Measurements from ENCODE around the gene DPYSL4. TPM values are rescaled to one million over a fixed set of nuclear protein-coding genes. Genes with fewer than 3 reads are reported as not detected.

The DPYSL4 gene
- polyA plus RNA-seq, 1 donor = 16.3 TPM

DNA sequence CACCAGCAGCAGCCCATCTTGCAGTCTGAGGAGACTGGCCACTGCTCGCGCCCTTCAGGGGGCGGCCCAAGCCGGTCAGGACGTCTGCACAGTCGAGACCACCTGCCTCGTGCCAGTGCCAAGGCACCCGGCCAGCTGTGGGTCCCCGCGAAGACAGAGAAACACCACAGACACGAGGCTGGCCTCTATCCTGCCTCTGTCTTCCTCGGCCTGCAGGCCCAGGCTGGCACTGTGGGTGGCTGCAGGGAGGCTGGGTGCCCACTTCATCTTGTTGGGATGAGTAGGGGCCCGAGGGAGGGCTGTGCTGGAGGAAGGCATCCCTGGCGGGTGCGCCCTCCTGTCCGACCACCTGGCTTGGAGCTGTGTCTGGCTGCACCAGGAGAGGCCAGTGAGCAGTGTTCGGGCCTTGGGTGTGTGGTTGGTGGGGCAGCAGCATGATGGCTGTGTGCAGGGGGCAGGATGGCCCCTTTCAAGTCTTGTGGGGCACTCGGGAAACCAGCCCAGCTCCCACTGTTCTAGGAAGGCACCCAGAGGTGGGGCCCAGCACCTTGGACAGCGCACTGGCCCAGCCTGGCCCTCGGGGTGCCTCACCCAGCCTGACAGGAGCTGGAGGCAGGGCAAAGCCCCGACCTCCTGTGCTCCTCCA is 7.3 kb downstream of the DPYSL4 start:
- no peak for DNase-seq

DNA sequence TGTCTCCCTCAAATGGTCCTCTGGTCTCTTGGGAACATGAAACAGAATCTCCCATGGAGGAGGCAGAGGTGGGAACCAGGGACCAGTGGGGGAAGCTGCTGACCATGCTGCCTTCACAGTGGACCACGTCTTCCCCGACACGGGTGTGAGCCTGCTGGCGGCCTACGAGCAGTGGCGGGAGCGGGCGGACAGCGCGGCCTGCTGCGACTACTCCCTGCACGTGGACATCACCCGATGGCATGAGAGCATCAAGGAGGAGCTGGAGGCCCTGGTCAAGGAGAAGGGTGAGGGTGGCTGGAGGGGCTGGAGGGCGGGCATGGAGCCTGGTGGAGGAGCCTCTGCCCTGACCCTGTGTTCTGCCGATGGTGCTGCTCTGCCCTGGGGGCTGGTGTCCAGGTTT is 8.0 kb downstream of the DPYSL4 start:
- DNase-seq = no peak

GRCh38 chr10:132195366-132196075 is 8.8 kb downstream of the DPYSL4 start:
- DNase-seq = no peak

DNA sequence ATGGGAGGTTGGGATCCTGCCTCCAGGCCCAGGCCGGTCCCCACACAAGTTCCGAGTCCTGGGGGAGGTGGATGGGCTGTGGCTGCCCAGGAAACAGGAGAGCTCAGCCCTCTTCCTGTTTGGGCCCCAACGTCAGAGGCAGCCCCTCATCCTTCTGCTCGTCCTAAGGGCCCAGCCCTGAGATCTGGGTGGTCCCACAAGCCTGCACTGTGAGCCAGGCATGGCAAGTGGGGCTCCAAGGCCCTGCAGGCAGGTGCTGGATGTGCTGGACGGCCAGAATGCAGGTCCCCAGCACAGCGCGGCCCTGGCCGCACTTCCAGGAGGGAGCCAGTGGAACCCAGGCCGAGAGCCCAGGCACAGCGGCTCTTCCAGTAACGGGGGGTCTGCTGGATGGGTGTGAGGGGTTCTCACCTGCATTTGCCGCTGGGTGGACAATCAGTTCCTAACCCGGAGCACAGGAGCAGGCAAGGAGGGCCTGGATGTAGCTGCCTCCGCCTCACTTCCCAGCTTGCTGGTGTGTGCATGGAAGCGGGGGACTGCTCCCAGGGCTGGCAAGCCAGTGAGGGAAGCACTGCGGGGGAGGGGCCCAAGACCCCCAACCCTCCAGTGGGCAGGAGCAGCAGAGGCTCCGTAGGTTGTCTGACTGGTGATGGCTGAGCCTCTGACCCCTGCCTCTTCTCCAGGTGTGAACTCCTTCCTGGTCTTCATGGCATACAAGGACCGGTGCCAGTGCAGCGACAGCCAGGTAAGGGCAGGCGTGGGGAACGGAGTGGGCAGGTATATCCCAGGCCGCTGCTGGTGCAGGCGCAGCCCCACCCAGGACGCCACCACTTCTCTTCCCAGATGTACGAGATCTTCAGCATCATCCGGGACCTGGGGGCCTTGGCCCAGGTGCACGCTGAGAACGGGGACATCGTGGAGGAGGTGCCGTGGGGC is 9.7 kb downstream of the DPYSL4 start:
- DNase-seq = no peak

DNA sequence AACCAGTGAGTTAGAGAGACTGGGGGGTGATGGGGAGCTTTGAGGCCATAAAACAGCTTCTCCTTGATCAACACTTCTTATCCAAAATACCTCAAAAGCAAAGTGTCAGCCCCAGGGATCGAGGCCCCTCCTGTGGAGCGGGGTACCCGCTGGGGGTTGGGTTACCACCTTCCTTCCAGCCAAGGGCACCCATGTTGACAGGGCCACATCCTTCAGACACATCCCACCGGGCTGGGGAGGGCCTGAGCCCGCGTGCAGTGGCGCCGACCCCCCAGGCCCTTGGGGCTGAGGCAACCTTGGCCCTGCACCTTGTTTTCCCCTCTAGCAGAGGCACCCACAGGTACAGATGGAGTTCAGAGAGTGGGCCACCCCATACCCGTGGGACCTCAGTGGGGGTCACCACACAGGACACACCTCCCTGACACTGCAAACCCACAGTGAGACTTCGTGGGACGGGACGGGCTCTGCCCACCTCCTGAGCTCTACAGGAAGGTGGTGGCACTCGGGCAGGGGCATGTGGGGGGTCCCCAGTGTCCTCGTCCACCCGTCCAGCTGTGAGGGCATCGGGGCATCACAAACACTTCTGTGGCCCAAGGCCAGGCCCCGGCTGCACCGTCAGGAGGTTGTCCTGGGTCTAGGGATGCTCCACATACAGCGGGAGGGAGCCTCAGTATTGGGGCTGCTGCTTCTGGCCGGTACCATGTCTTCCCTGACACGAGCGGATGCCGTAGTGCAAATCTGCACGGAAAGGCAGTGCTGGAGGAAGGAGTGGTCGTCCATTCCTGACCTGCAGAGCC is 10.7 kb downstream of the DPYSL4 start:
- DNase-seq = no peak

DNA sequence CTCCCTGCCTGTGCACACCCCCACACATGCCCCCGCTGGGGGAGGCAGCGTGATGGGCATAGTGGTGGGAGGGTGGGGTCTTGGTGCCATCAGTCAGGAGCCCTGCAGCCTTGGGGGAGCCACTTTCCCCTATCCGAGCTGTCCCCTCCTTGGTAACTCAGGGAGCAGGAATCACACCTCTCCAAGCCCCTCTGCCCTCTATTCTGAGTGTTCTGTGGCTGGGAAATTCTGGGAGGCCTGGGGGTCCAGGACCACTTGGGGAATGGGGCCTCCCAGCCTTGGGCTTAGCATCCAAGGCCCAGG is 11.3 kb downstream of the DPYSL4 start:
- no peak for DNase-seq

DNA sequence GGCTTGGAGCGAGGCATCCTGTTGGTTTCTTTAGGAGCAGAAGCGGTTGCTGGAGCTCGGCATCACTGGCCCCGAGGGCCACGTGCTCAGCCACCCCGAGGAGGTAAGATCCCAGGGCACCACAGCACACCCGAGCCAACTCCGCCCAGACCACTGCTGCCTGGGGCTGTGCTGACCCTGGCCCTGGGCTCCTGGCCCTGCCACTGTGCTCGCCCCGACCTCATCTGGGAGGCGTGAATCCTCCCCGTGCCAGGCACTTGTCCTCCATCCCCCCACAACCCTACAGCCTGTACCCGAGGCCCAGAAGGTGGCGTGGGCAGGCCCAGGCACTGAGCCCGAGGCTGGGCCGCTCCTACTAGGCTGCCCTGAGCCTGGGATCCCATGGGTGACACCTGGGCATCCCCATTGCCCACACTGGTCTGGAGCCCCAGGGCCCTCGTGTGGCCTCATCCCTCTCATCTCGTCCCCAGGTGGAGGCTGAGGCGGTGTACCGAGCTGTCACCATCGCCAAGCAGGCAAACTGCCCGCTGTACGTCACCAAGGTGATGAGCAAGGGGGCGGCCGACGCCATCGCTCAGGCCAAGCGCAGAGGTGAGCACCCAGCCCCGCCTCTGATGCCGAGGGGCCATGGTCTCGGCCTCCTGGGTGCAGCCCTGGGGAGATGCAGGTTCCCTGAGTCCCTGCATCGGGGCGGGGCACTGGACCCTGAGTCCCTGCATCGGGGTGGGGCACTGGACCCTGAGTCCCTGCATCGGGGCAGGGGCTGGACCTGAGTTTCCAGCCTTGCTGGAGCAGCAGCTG is 11.8 kb downstream of the DPYSL4 start:
- DNase-seq = no peak

DNA sequence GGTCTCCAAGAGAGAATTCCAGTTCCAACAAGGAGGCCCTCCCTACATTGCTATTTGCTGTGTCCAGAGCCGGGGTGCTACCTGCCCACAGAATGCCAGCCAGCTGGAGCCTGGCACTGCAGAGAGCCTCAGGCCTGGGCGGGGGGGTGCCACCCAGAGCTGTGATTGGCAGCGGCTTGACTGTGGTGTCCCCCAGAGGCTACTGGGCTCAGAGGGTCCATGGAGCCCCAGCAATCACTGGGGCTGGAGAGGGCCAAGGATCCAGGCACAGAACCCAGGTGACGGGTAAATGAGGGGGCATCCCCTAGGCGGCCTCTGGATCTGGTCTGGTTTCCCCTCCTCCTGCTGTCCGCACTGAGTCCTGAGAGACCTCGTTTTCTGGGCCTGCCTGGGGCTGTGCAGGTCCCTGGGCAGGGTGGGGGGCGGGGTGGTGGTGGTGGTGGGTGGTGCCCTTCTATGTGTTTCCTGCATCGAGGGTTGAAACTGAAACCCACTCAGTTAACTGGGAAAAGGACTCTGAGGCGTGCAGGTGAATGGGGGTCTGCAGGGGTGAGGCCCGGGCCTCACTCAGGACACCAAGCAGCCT is 12.6 kb downstream of the DPYSL4 start:
- no peak for DNase-seq

DNA sequence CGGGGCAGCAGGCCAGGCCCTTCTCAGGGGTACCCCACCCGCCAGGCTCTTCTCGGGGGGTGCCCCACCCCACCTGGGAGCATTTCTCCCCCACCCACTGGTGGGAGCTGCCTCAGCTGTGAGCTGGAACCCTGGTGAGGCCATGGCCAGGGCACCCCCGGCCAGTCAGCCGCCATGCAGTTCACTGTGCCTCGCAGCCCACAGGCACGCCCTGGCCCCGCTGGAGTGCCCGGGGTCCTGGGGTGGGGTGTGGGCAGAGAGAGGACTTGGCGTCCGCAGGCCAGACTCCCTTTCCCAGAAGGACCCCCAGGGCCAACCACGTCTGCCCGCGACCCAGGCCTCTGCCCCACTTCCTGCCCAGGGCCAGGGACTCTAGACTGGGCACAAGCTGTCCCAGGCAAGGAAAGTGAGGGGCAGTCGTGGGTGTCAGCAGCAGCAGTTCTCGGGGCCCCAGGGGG is 13.1 kb downstream of the DPYSL4 start:
- DNase-seq = no peak

DNA sequence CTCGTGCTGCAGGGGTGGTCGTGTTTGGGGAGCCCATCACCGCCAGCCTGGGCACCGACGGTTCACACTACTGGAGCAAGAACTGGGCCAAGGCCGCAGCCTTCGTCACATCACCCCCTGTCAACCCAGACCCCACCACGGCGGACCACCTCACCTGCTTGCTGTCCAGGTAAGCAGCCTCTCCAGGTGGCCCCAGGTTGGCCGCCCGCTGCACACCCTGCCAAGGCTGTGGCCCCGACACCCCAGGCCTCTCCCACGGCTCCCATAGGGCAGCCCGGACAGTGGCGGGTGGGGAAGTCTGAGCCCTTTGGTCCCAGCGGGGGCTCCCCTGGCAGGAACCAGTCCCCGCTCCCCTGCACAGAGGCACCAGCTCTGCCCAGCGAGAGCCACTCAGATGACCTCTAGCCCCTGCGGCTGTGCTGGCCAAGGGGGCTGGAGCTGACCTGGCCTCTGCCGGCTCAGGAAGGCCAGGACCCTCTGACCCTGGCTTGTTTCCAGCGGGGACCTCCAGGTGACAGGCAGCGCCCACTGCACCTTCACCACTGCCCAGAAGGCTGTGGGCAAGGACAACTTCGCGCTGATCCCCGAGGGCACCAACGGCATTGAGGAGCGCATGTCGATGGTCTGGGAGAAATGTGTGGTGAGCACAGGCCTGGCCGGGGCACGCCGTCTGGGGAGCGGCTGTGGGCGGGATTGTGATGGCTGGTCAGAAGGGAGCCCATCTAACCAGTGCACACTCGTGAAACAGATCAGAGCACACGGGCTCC is 13.8 kb downstream of the DPYSL4 start:
- DNase-seq = no peak

DNA sequence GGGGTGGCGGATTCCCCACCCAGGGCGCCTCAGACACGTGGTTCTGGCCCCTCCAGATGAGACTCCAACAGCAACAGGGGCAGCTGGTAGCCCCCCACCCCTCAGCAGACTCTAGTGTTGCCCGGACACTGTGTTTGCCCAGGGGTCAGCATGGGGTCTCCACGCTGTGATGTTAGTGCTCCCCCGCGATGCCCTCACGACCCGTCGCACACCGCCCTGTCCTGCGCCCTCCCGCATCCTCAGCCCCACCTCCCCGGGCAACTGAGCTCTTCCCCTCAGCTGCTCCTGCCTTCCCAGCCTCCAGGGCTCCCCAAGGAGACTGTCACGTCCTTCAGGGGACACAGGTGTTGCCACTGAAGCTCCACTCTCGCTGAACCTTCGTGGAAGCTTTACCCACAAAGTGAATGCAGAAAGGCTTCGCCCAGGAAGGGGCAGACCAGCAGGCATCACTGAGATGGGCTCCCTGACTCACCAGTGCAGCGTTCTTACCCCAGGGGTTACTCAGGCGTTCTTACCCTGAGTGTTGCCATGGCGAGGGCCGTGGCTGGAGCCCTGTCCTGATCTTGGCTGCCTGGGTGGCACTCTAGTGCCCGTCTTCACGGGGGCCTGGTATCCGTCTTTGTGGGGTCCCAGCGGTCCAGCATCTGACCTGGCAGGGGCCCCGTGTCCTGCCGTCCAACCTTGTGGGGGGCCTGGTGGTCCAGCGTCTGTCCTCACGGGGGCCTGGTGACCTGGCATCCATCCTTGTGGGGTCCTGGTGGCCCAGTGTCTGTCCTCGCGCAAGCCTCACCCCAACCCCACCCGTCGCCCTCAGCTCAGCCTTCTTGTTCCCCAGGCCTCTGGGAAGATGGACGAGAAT is 14.6 kb downstream of the DPYSL4 start:
- DNase-seq = no peak

DNA sequence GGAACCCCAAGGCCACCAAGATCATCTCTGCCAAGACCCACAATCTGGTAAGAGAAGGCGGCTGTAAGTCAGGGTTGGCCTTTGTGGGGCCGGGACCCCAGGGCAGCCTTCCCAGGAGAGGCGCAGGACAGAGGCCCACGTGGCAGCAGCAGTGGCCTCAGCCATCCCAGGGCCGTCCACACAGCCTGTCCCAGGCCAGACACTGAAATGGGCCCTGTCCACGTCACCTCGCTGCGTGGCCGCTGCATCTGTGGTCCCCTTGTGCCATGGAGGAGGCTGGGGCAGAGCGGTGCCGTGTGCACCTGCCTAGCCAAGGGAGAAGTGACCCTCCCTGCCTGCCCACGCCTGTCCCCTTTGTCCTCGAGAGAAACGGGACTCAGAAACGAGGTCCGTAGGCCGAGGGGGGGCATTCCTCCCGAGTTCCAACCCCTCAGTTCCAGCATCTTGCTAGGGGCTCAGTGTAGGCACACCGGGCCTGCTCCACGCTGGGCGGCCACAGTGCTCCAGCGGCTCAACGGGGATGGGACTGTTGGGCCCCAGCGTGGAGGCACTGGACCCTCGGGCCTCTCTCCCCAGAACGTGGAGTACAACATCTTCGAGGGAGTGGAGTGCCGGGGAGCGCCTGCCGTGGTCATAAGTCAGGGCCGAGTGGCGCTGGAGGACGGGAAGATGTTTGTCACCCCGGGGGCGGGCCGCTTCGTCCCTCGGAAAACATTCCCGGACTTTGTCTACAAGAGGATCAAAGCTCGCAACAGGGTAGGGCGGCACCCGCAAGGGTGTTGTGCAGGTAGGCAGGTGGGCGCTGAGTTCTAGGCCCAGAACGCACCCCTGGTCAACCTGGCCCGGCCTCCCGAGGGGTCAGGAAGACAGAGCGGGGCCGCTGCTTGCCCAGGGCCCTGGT is 15.6 kb downstream of the DPYSL4 start:
- no peak for DNase-seq

DNA sequence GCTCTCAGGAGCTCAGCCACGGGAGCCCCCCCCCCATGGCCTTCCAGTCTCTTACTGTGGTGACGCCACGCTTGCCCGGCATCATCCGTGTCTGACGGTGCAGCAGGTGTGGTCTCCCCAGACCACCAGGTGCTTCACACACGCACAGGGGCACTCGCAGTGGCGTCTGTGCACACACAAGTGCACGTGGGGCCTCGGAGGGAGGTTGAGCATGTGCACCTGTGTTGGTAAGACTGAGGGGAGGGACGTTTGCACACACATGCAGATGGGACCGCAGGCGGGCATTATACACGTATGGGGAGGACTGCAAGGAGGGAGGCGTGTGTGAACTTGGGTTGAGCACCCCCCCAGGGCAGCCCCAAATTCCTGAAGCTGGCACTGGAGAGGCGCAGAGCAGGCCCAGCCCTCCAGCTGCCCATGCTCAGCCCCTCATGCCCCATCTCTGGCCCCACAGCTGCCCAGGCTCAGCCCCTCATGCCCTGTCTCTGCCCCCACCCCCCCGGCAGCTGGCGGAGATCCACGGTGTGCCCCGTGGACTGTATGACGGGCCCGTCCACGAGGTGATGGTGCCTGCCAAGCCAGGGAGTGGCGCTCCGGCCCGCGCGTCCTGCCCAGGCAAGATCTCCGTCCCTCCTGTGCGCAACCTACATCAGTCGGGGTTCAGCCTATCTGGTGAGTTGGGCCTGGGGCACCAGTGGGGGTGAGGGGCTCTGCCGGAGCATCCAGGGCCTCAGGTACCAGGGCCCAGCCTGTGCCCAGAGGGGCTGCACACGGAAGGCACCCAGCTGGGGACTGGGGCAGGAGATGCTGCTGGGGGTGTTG is 16.7 kb downstream of the DPYSL4 start:
- no peak for DNase-seq

GRCh38 chr10:132204078-132204780 is 17.5 kb downstream of the DPYSL4 start:
- DNase-seq = no peak

- no peak for DNase-seq
Measured at GRCh38 chr10:132204781-132205473, 18.2 kb downstream of the DPYSL4 start.

Measured in left kidney (tissue), 2 donors.